ENCODE results near the gene UPF2. TPM values are rescaled to one million over a fixed set of nuclear protein-coding genes. Genes with fewer than 3 reads are reported as not detected.

The UPF2 gene
- polyA plus RNA-seq, 3 donors, result 2.7 to 6.7 (median 4.3) TPM

DNA sequence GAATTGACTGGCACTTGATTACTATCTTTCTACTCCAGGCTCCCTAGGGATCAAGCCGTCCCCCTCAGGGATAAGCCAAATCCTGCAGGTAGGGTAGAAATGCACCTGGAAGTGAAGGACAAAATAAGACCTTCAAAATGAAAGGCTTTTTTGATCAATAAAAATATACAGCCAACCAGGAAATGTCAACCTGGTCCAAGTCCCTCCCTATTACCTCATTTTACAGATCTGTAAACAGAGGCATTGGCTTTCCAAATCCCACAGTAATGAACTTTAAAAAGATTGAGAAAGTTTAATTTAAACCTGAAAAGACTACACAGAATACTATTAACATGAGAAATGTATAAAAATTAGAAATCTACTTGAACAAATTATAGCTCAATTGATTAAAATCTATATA is 53.7 kb downstream of the UPF2 start:
- peaks cover 46 to 92% of the 10 kb centered on the region in 2 donors for H3K36me3 ChIP-seq (replicated peaks in 1 of 2; ENCODE audit: control insufficient read depth in 1 of 2, insufficient read depth in 2 of 2, low read length in 2 of 2)
- no peaks in the 10 kb centered on the region for H3K4me1 ChIP-seq (ENCODE audit: control insufficient read depth in 1 of 2, insufficient read depth in 2 of 2, low read length in 2 of 2)
- no peaks in the 10 kb centered on the region for H3K27me3 Mint-ChIP-seq (ENCODE audit: low read depth in 3 of 3)
- no peak overlapping the region for H3K27ac ChIP-seq (ENCODE audit: low read depth in 1 of 2, low read length in 2 of 2)
- no peak overlapping the region for H2AFZ ChIP-seq (ENCODE audit: insufficient read depth, low read depth, low read length, poor library complexity, severe bottlenecking)
- no CpG with 5 or more reads among the region's 1 CpG for WGBS (ENCODE audit: insufficient coverage)
- intact Hi-C loops (cut with micrococcal nuclease), result loop anchor here in 1 of 2 donors (5.0 kb wide), 1 partner anchor 202 kb away; no protein-coding TSS in a partner anchor
- H3K9me3 Mint-ChIP-seq, result peaks cover 0 to 2% (median 0%) of the 10 kb centered on the region in 7 donors
- peaks cover 7% of the 10 kb centered on the region for H3K79me2 ChIP-seq (ENCODE audit: insufficient read depth, low read length)
- no peaks in the 10 kb centered on the region for H3K27me3 ChIP-seq (ENCODE audit: control insufficient read depth in 2 of 2, insufficient read depth in 2 of 2, low read length in 2 of 2)
- no peak for TF ChIP-seq CTCF (IDR thresholded peaks at IDR 0.05)
- H3K4me3 ChIP-seq (replicated peaks in 1 of 3; ENCODE audit: low read depth in 2 of 3, low read length in 3 of 3), result no peak overlapping the region
- DNase-seq, result no peak
- H3K4me3 Mint-ChIP-seq, result no peak overlapping the region
- H3K36me3 Mint-ChIP-seq, result peaks cover 54 to 79% of the 10 kb centered on the region in 2 donors
- peaks cover 6% of the 10 kb centered on the region for H3K4me1 Mint-ChIP-seq
- no peak overlapping the region for H3K9ac ChIP-seq (ENCODE audit: insufficient read depth, low read length, poor library complexity, severe bottlenecking)
- H4K20me1 ChIP-seq (ENCODE audit: insufficient read depth, low read length), result peaks cover 5% of the 10 kb centered on the region
- no peak overlapping the region for H3K4me2 ChIP-seq (replicated peaks; ENCODE audit: extremely low read depth, low read length, poor library complexity, severe bottlenecking)
- no peaks in the 10 kb centered on the region for H3K9me3 ChIP-seq (replicated peaks in 1 of 2; ENCODE audit: control insufficient read depth in 1 of 2, insufficient read depth in 1 of 2, low read length in 2 of 2)
- H3K27ac Mint-ChIP-seq, result no peak overlapping the region

DNA sequence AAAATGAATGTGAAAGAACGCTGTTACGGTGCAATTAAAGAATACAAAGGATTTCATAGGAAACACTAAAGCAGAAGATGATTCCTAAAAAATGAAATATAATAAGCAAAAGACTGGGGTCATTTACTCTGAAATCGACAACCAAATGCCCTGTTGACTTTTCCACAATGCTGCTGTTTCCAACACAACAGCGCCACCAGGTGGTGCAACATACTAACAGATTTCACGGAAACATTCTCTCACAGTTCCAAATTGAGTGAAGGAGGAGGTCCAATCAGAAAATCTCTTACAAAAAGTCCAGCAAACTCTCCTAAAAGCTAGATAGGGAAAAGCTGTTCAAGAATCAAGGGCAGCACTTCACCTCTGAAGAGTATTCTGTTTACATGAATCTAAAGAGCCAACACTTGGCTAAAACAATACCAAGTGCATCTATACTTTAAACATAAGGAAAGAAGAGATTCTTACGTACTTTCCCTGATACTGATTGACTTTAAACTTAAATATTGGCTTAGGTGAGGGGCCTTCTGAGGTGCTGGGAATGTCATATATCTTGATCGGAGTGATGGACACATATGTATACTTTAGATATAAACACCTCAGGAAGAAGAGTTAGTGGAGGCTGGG is 55.9 kb downstream of the UPF2 start:
- Histone ChIP-seq H3K4me3 (replicated peaks in 1 of 3; ENCODE audit: low read depth in 2 of 3, low read length in 3 of 3) (no peak overlapping the region), H3K4me1 (ENCODE audit: control insufficient read depth in 1 of 2, insufficient read depth in 2 of 2, low read length in 2 of 2) (no peaks in the 10 kb centered on the region), H3K27me3 (ENCODE audit: control insufficient read depth in 2 of 2, insufficient read depth in 2 of 2, low read length in 2 of 2) (no peaks in the 10 kb centered on the region), H3K27ac (ENCODE audit: low read depth in 1 of 2, low read length in 2 of 2) (no peak overlapping the region), H3K4me2 (replicated peaks; ENCODE audit: extremely low read depth, low read length, poor library complexity, severe bottlenecking) (no peak overlapping the region), H3K36me3 (replicated peaks in 1 of 2; ENCODE audit: control insufficient read depth in 1 of 2, insufficient read depth in 2 of 2, low read length in 2 of 2) (peaks cover 48 to 90% of the 10 kb centered on the region in 2 donors), H4K20me1 (ENCODE audit: insufficient read depth, low read length) (peaks cover 5% of the 10 kb centered on the region), H3K9ac (ENCODE audit: insufficient read depth, low read length, poor library complexity, severe bottlenecking) (no peak overlapping the region), H3K79me2 (ENCODE audit: insufficient read depth, low read length) (no peaks in the 10 kb centered on the region), H3K9me3 (replicated peaks in 1 of 2; ENCODE audit: control insufficient read depth in 1 of 2, insufficient read depth in 1 of 2, low read length in 2 of 2) (no peaks in the 10 kb centered on the region), H2AFZ (ENCODE audit: insufficient read depth, low read depth, low read length, poor library complexity, severe bottlenecking) (no peak overlapping the region)
- H3K4me3 Mint-ChIP-seq, result no peak overlapping the region
- peak; percentile 95 for TF ChIP-seq CTCF (IDR thresholded peaks at IDR 0.05)
- DNase-seq, result peak; percentile 42 to 57 (median 54)
- intact Hi-C loops (cut with micrococcal nuclease), result loop anchor here in 1 of 2 donors (5.0 kb wide), 1 partner anchor 199 kb away; no protein-coding TSS in a partner anchor
- peaks cover 4% of the 10 kb centered on the region for H3K4me1 Mint-ChIP-seq
- H3K36me3 Mint-ChIP-seq, result peaks cover 48 to 76% of the 10 kb centered on the region in 2 donors
- no peaks in the 10 kb centered on the region for H3K9me3 Mint-ChIP-seq
- no peaks in the 10 kb centered on the region for H3K27me3 Mint-ChIP-seq (ENCODE audit: low read depth in 3 of 3)
- no peak overlapping the region for H3K27ac Mint-ChIP-seq
- WGBS (ENCODE audit: insufficient coverage), result no CpG with 5 or more reads among the region's 7 CpGs
